ENCODE measurements around the gene SLC6A3.

DNA sequence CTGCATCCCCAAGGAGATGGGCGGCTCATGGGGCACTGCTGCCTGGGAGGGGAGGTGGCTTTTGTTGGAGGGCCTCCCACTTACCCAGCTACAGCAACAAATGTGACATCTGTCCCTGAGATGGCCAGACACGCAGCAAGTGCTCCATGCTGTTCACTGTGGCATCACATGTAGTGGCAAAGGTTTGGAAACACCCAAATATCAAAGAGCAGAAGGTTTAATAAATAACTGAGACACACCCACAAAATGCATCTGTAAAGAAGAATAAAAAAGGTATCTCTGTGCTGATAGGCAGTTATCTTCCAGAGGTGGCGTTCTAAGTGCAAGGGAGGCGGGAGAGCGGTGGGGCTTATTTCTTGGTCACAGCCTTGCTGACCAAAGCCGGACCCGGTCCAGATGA is 77.0 kb downstream of the SLC6A3 start:
- TF ChIP-seq CTCF (conservative IDR thresholded peaks at IDR 0.05 in 1 of 2, IDR thresholded peaks at IDR 0.05 in 1 of 2; ENCODE audit: extremely low read depth in 1 of 2, insufficient read depth in 1 of 2, low read depth in 1 of 2, low read length in 2 of 2) (no peak), EZH2 (IDR thresholded peaks at IDR 0.05; ENCODE audit: borderline replicate concordance, low read length) (no peak)
